DOHH2 (cell line): ENCODE data around the gene PRPS1.
"Not testable (repeated sequence)": the region's sequence is repeated elsewhere in the genome, so short reads cannot be mapped to it uniquely, and the experiment has no call there.

Experiments used
- H3F3A ChIP-seq: fragments of 200-600 bp; sonication (generic), shearing (Covaris generic); 2 replicates; pipeline ENCODE4 v1.6.0; 2016; ENCODE audit warnings: antibody characterized with exemption, mild to moderate bottlenecking; ENCODE audit not compliant: control insufficient read depth, insufficient read depth
- H3K27ac ChIP-seq: fragments of 200-600 bp; sonication (generic); 2 replicates; pipeline ENCODE4 v1.5.1; 2014; ENCODE audit warnings: low read depth, mild to moderate bottlenecking, low read length, moderate library complexity
- H3K27me3 ChIP-seq: fragments of 200-600 bp; sonication (generic); 2 replicates; pipeline ENCODE4 v1.6.1; 2014; ENCODE audit warnings: mild to moderate bottlenecking, low read length, mixed read lengths; ENCODE audit not compliant: control insufficient read depth
- H3K36me3 ChIP-seq: fragments of 200-600 bp; sonication (generic); 2 replicates; pipeline ENCODE4 v1.6.1; 2014; ENCODE audit warnings: mild to moderate bottlenecking, low read length, moderate library complexity, mixed read lengths; ENCODE audit not compliant: control insufficient read depth
- H3K4me1 ChIP-seq: fragments of 200-600 bp; sonication (generic); 2 replicates; pipeline ENCODE4 v1.6.1; 2014; ENCODE audit warnings: mild to moderate bottlenecking, low read length, mixed read lengths; ENCODE audit not compliant: control insufficient read depth
- H3K4me2 ChIP-seq: fragments of 200-600 bp; sonication (generic); 2 replicates; pipeline ENCODE4 v1.6.0; 2014; ENCODE audit warnings: mild to moderate bottlenecking, low read length, moderate library complexity
- H3K4me3 ChIP-seq: fragments of 200-600 bp; sonication (generic); 2 replicates; pipeline ENCODE4 v1.5.1; 2014; ENCODE audit warnings: mild to moderate bottlenecking, low read length, mixed read lengths
- H3K79me2 ChIP-seq: fragments of 200-600 bp; sonication (generic); 2 replicates; pipeline ENCODE4 v1.6.1; 2014; ENCODE audit warnings: mild to moderate bottlenecking, low read length, mixed read lengths; ENCODE audit not compliant: control insufficient read depth
- H3K9me2 ChIP-seq: fragments of 200-600 bp; sonication (generic); replicated peaks from 2 replicates; pipeline ENCODE4 v1.6.1; 2014; ENCODE audit warnings: mild to moderate bottlenecking, low read length, mixed read lengths; ENCODE audit not compliant: control insufficient read depth
- H3K9me3 ChIP-seq: fragments of 200-600 bp; sonication (generic); 2 replicates; pipeline ENCODE4 v1.6.1; 2014; ENCODE audit warnings: antibody characterized with exemption, low read length, mixed read lengths; ENCODE audit not compliant: control insufficient read depth, insufficient read depth
- H4K20me1 ChIP-seq: fragments of 200-600 bp; sonication (generic); 2 replicates; pipeline ENCODE4 v1.6.0; 2014; ENCODE audit warnings: low read depth, mild to moderate bottlenecking, antibody characterized with exemption, low read length, moderate library complexity; ENCODE audit not compliant: control insufficient read depth, insufficient read depth
- EZH2phosphoT487 ChIP-seq: fragments of 200-600 bp; sonication (generic); IDR thresholded peaks from 2 replicates; pipeline ENCODE4 v1.6.1; 2017; ENCODE audit warnings: borderline replicate concordance, mild to moderate bottlenecking, antibody characterized with exemption, low read length, moderate library complexity, mixed read lengths
- TF ChIP-seq, protein P1 (sequence below): fragments of 200-600 bp; sonication (generic); IDR thresholded peaks from one replicate; pipeline ENCODE4 v1.5.1; 2014; ENCODE audit warnings: antibody characterized with exemption, mild to moderate bottlenecking, low read depth, low read length; ENCODE audit not compliant: poor library complexity, severe bottlenecking

Gene PRPS1

DNA sequence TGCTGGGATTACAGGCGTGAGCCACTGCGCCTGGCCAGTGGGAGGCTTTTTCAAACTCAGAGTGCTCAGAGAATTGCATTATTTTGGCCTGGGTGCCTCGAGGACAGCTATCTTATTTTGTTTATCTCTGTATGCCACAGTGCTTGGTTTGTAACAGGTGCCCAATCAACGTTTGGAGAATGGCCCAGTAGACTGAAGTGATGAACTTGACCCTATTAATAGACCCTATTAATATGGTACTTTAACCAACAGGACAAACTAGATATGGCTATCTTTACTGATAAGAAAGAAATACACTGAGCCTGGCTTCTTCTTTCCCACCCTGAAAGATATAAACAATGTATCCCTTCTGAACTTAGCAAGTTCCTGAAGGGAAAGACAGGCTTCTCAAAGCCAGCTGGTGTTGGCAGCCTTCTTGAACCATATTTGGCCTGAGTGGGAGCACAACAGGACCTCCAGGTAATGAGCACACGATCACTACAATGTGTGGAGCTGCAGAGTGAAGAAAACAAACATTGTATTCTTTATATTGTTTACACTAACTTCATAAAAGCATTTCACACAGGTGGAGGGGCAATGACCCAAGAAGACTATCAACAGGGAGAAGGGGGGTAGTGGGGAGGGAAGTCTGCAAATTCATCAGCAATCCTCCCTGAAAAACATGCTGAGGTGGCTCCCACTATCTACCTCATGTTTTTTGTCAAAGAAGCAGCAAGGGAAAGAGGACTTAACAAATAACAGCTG, 41.7 kb downstream of the PRPS1 start:
- Histone ChIP-seq H3K4me2 (no peak overlapping the region), H3K4me1 (peaks cover 23% of the 10 kb centered on the region), H3K79me2 (peaks cover 15% of the 10 kb centered on the region), H3K9me3 (no peaks in the 10 kb centered on the region), H3K36me3 (no peaks in the 10 kb centered on the region; the same call in 1 of the 2 replicates), H3K27me3 (no peaks in the 10 kb centered on the region), H3K9me2 (no peaks in the 10 kb centered on the region), H3K27ac (no peak overlapping the region), H4K20me1 (no peaks in the 10 kb centered on the region), H3F3A (peaks cover 11% of the 10 kb centered on the region), H3K4me3 (no peak overlapping the region)
- TF ChIP-seq, protein P1, sequence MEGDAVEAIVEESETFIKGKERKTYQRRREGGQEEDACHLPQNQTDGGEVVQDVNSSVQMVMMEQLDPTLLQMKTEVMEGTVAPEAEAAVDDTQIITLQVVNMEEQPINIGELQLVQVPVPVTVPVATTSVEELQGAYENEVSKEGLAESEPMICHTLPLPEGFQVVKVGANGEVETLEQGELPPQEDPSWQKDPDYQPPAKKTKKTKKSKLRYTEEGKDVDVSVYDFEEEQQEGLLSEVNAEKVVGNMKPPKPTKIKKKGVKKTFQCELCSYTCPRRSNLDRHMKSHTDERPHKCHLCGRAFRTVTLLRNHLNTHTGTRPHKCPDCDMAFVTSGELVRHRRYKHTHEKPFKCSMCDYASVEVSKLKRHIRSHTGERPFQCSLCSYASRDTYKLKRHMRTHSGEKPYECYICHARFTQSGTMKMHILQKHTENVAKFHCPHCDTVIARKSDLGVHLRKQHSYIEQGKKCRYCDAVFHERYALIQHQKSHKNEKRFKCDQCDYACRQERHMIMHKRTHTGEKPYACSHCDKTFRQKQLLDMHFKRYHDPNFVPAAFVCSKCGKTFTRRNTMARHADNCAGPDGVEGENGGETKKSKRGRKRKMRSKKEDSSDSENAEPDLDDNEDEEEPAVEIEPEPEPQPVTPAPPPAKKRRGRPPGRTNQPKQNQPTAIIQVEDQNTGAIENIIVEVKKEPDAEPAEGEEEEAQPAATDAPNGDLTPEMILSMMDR = no peak
- no peak for TF ChIP-seq EZH2phosphoT487

DNA sequence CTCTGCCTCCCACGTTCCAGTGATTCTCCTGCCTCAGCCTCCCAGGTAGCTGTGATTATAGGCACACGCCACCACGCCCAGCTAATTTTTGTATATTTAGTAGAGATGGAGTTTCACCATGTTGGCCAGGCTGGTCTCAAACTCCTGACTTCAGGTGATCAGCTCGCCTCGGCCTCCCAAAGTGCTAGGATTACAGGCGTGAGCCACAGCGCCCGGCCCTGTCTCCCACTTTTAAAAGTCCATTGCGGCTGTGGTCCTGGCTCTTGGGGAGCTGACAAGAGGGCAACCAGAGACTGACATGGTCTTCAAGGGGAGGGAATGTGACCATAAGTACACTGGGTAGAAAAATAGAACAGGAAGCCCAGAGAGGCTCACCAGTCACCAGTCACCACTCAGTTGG, 42.9 kb downstream of the PRPS1 start:
- Histone ChIP-seq H3K79me2 (peaks cover 27% of the 10 kb centered on the region), H3K4me1 (peaks cover 31% of the 10 kb centered on the region), H3F3A (peaks cover 20% of the 10 kb centered on the region)
- H3K9me3 ChIP-seq, H4K20me1 ChIP-seq, H3K9me2 ChIP-seq, H3K27me3 ChIP-seq, H3K4me3 ChIP-seq, H3K4me2 ChIP-seq, H3K36me3 ChIP-seq, H3K27ac ChIP-seq: not testable (repeated sequence)

DNA sequence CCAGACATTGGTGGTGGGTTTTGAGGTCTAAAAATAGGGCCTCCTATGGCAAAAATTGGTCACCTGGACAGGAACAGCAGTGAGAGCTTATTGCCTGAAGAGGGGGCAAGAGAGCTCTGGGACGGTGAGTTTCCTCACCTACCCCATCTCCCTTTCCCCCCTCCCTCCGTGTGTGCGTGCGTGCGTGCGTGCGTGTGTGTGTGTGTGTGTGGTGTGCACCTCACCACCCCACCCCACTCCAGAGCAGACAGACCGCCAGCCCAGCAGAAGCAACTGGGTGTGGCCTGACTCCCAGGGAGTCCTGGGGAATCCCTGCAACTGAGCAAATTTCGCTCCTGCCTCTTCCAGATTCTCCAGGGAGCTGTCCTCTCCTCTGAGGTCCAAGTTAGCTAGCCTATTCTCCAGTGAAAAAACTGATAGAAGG, 44.7 kb downstream of the PRPS1 start:
- H3K36me3 ChIP-seq = no peaks in the 10 kb centered on the region; the same call in 1 of the 2 replicates
- H3K4me3 ChIP-seq = peak overlapping the region; percentile 66
- peak overlapping the region; percentile 90 for H3K27ac ChIP-seq
- peaks cover 47% of the 10 kb centered on the region for H3K4me1 ChIP-seq
- peaks cover 20% of the 10 kb centered on the region for H3F3A ChIP-seq
- peaks cover 29% of the 10 kb centered on the region for H3K79me2 ChIP-seq
- TF ChIP-seq EZH2phosphoT487 = no peak
- TF ChIP-seq, protein P1 = peak; percentile 53
- H4K20me1 ChIP-seq = no peaks in the 10 kb centered on the region
- peak overlapping the region; percentile 90 for H3K4me2 ChIP-seq
- no peaks in the 10 kb centered on the region for H3K27me3 ChIP-seq
- no peaks in the 10 kb centered on the region for H3K9me3 ChIP-seq
- no peaks in the 10 kb centered on the region for H3K9me2 ChIP-seq

DNA sequence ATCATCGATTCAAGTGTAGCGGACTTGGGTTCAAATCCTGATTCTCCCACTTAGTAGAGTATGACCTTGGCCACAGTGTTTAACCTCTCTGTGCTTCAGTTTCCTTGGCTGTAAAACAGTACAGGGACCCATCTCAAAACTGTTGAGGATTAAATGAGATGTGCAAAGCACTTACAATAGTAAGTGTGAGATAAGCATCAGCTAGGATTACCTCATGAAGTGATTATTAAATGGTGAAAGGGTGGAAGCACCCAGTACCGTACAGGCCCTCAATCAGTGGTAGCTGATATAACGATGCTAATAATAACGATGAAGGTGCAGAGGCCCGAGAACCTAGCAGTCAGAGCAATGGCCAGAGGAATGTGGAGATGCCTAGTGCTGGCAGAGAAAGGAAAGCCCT, 45.1 kb downstream of the PRPS1 start:
- peak overlapping the region; percentile 90 for H3K4me2 ChIP-seq
- H3K27ac ChIP-seq = peak overlapping the region; percentile 90
- H3K4me3 ChIP-seq = peak overlapping the region; percentile 66
- TF ChIP-seq, protein P1 = no peak
- TF ChIP-seq EZH2phosphoT487 = no peak
- no peaks in the 10 kb centered on the region for H3K9me2 ChIP-seq
- peaks cover 20% of the 10 kb centered on the region for H3F3A ChIP-seq
- H3K79me2 ChIP-seq = peaks cover 29% of the 10 kb centered on the region
- H4K20me1 ChIP-seq = no peaks in the 10 kb centered on the region
- no peaks in the 10 kb centered on the region for H3K9me3 ChIP-seq
- H3K36me3 ChIP-seq = no peaks in the 10 kb centered on the region; the same call in 1 of the 2 replicates
- no peaks in the 10 kb centered on the region for H3K27me3 ChIP-seq
- H3K4me1 ChIP-seq = peaks cover 52% of the 10 kb centered on the region
